IMR-90 (cell line): ENCODE data around the gene ABCB1. TPM values are rescaled to one million over a fixed set of nuclear protein-coding genes. Genes with fewer than 3 reads are reported as not detected.

Experiments used
- ATAC-seq: fragments of 200-7000 bp; cut with Tn5 transposase; 2 replicates; pipeline ENCODE4 v1.9.1; 2020; ENCODE audit warnings: low read depth, mild to moderate bottlenecking, moderate library complexity
- BruUV-seq: library from RNA; stranded (reverse); fragments of 400-500 nt; replicated peaks from 2 replicates; lab custom pipeline; 2021; lab: Mats Ljungman, UMichigan
- CTCF ChIA-PET: fragments of 300-600 bp; formaldehyde crosslinking; extraction: SDS; loops from one replicate; lab custom pipeline; 2021; ENCODE audit warnings: antibody characterized with exemption; lab: Yijun Ruan, JAX
- POLR2A ChIA-PET: fragments of 300-600 bp; sonication (Branson Sonifier 250); formaldehyde crosslinking; loops from one replicate; lab custom pipeline; 2022; ENCODE audit warnings: antibody characterized with exemption; ENCODE audit not compliant: unreplicated experiment; lab: Charles Lee
- DNase-seq: peaks from one replicate; pipeline ENCODE4 v3.0.0; 2013
- H2AFZ ChIP-seq: replicated peaks from 2 replicates; pipeline ENCODE3; 2013; ENCODE audit warnings: low read length, mild to moderate bottlenecking; ENCODE audit not compliant: poor library complexity
- H2AK5ac ChIP-seq: 2 replicates; pipeline ENCODE4 v1.6.1; 2013; ENCODE audit warnings: low read depth, low read length, inconsistent platforms
- H2AK9ac ChIP-seq: replicated peaks from 2 replicates; pipeline ENCODE3; 2013; ENCODE audit warnings: mild to moderate bottlenecking, low read depth, low read length, moderate library complexity; ENCODE audit not compliant: poor library complexity
- H2BK120ac ChIP-seq: 2 replicates; pipeline ENCODE4 v1.6.1; 2013; ENCODE audit warnings: low read depth, low read length, inconsistent platforms
- H2BK15ac ChIP-seq: 3 replicates; pipeline ENCODE4 v1.6.1; 2013; ENCODE audit warnings: low read depth, low read length, inconsistent platforms
- H2BK20ac ChIP-seq: 2 replicates; pipeline ENCODE4 v1.6.1; 2013; ENCODE audit warnings: low read depth, mild to moderate bottlenecking, inconsistent platforms, low read length, moderate library complexity
- H2BK5ac ChIP-seq: 2 replicates; pipeline ENCODE4 v1.6.1; 2013; ENCODE audit warnings: mild to moderate bottlenecking, low read depth, low read length, inconsistent platforms; ENCODE audit not compliant: poor library complexity, severe bottlenecking
- H3K14ac ChIP-seq: replicated peaks from 2 replicates; pipeline ENCODE4 v1.6.1; 2013; ENCODE audit warnings: low read depth, low read length, inconsistent platforms
- H3K18ac ChIP-seq: 2 replicates; pipeline ENCODE4 v1.6.1; 2013; ENCODE audit warnings: low read depth, low read length, control low read depth
- H3K23ac ChIP-seq: 2 replicates; pipeline ENCODE4 v1.6.1; 2013; ENCODE audit warnings: low read depth, low read length, inconsistent platforms
- H3K27ac ChIP-seq: 2 replicates; pipeline ENCODE4 v1.5.1; 2013; ENCODE audit warnings: mild to moderate bottlenecking, control low read depth, low read length; ENCODE audit not compliant: insufficient read depth
- H3K27me3 ChIP-seq: 2 replicates; pipeline ENCODE4 v1.6.1; 2013; ENCODE audit warnings: low read length; ENCODE audit not compliant: control insufficient read depth, insufficient read depth
- H3K36me3 ChIP-seq: 2 replicates; pipeline ENCODE4 v1.6.1; 2013; ENCODE audit warnings: low read length, mixed read lengths; ENCODE audit not compliant: control insufficient read depth, insufficient read depth
- H3K4ac ChIP-seq: 2 replicates; pipeline ENCODE4 v1.6.1; 2013; ENCODE audit warnings: low read depth, low read length, inconsistent platforms
- H3K4me1 ChIP-seq: 2 replicates; pipeline ENCODE4 v1.6.1; 2013; ENCODE audit warnings: low read length, mixed read lengths; ENCODE audit not compliant: control insufficient read depth, insufficient read depth
- H3K4me2 ChIP-seq: 2 replicates; pipeline ENCODE4 v1.6.1; 2013; ENCODE audit warnings: low read depth, mild to moderate bottlenecking, control low read depth, low read length, moderate library complexity
- H3K4me3 ChIP-seq: 2 replicates; pipeline ENCODE4 v1.5.1; 2013; ENCODE audit warnings: low read depth, mild to moderate bottlenecking, control low read depth, low read length, moderate library complexity; ENCODE audit not compliant: insufficient read depth
- H3K56ac ChIP-seq: 2 replicates; pipeline ENCODE4 v1.6.1; 2013; ENCODE audit warnings: low read length, inconsistent platforms; ENCODE audit not compliant: insufficient read depth; ENCODE audit errors: extremely low read depth
- H3K79me1 ChIP-seq, 2 experiments: 2 replicates each; pipeline ENCODE4 v1.6.1; 2013; ENCODE audit warnings: low read length in 2 of 2, inconsistent platforms in 1 of 2, low read depth in 1 of 2
- H3K9ac ChIP-seq: 2 replicates; pipeline ENCODE4 v1.6.1; 2013; ENCODE audit warnings: low read depth, low read length, control low read depth
- H3K9me1 ChIP-seq: 2 replicates; pipeline ENCODE4 v1.6.1; 2013; ENCODE audit warnings: low read length, inconsistent platforms; ENCODE audit not compliant: insufficient read depth
- H3K9me3 ChIP-seq: 2 replicates; pipeline ENCODE4 v1.6.1; 2013; ENCODE audit warnings: low read length; ENCODE audit not compliant: control insufficient read depth, insufficient read depth
- H4K20me1 ChIP-seq: 2 replicates; pipeline ENCODE4 v1.6.1; 2013; ENCODE audit warnings: low read length, inconsistent platforms; ENCODE audit not compliant: insufficient read depth
- H4K5ac ChIP-seq: 2 replicates; pipeline ENCODE4 v1.6.1; 2013; ENCODE audit warnings: mild to moderate bottlenecking, low read depth, low read length, control low read depth
- H4K8ac ChIP-seq, 2 experiments: 2 replicates each; pipeline ENCODE4 v1.6.1; 2013; ENCODE audit warnings: low read depth in 2 of 2, low read length in 2 of 2, control low read depth in 1 of 2, inconsistent platforms in 1 of 2
- H4K91ac ChIP-seq: 2 replicates; pipeline ENCODE4 v1.6.1; 2013; ENCODE audit warnings: low read depth, low read length, inconsistent platforms; ENCODE audit not compliant: insufficient read depth
- BHLHE40 ChIP-seq: fragments of 150-350 bp; IDR thresholded peaks from 2 replicates; pipeline ENCODE4 v1.6.1; 2016; ENCODE audit warnings: mild to moderate bottlenecking, low read depth, low read length
- CEBPB ChIP-seq: IDR thresholded peaks from 2 replicates; pipeline ENCODE4 v1.6.1; 2012; ENCODE audit warnings: low read depth, low read length, improper control_type of control experiment
- CHD1 ChIP-seq: IDR thresholded peaks from 2 replicates; pipeline ENCODE4 v1.6.1; 2012; ENCODE audit warnings: low read depth, low read length, improper control_type of control experiment
- ELK1 ChIP-seq: fragments of 150-350 bp; IDR thresholded peaks from 2 replicates; pipeline ENCODE4 v1.6.1; 2016; ENCODE audit warnings: low read depth, mild to moderate bottlenecking, low read length, moderate library complexity, borderline replicate concordance
- FOS ChIP-seq: fragments of 150-350 bp; IDR thresholded peaks from 2 replicates; pipeline ENCODE4 v1.6.1; 2016; ENCODE audit warnings: low read depth, low read length
- MAFK ChIP-seq: IDR thresholded peaks from 2 replicates; pipeline ENCODE4 v1.6.1; 2012; ENCODE audit warnings: low read depth, low read length, improper control_type of control experiment
- NFE2L2 ChIP-seq: fragments of 150-350 bp; IDR thresholded peaks from 2 replicates; pipeline ENCODE4 v1.6.1; 2016; ENCODE audit warnings: low read depth, mild to moderate bottlenecking, low read length
- RFX5 ChIP-seq: IDR thresholded peaks from 2 replicates; pipeline ENCODE4 v1.8.0; 2012; ENCODE audit warnings: low read depth, mild to moderate bottlenecking, low read length, moderate library complexity
- SMC3 ChIP-seq: fragments of 150-350 bp; IDR thresholded peaks from 2 replicates; pipeline ENCODE4 v1.6.1; 2016; ENCODE audit warnings: low read depth, mild to moderate bottlenecking, antibody characterized with exemption, low read length, moderate library complexity
- WGBS, 2 experiments: methylation state at CpG; one replicate each; pipeline versions ENCODE4 v1.1.5 to v1.1.7; 2013; ENCODE audit warnings: missing lambda C conversion rate in 2 of 2; ENCODE audit not compliant: insufficient read length in 1 of 2; ENCODE audit errors: extremely low coverage in 2 of 2; 5-methylcytosine and 5-hydroxymethylcytosine counted together
- dilution Hi-C: fragments of 300-500 bp; cut with HindIII; formaldehyde crosslinking; loops from one replicate; pipeline ENCODE4 v1.14.3; 2018; ENCODE audit warnings: low sequenced_read_pairs; ENCODE audit not compliant: unreplicated experiment
- in situ Hi-C: fragments of 300-500 bp; cut with MboI; formaldehyde crosslinking; loops from 3 replicates; pipeline ENCODE4 v1.14.3; 2019; ENCODE audit warnings: low sequenced_read_pairs, inconsistent platforms, mixed read lengths
- intact Hi-C: fragments of 100-400 bp; cut with micrococcal nuclease; formaldehyde crosslinking; loops from 2 replicates; pipeline ENCODE4 v1.10.0; 2022
- polyA plus RNA-seq, 3 experiments: library from polyadenylated mRNA; depleted of rRNA; stranded (reverse); fragments of >200 nt; gene quantifications; 2 replicates each; pipeline ENCODE4 v1.2.3, GENCODE V29; 2012; ENCODE audit warnings: low replicate concordance in 1 of 3
- total RNA-seq: library from RNA; depleted of rRNA; stranded (reverse); fragments of >200 nt; gene quantifications from 2 replicates; pipeline ENCODE4 v1.2.3, GENCODE V29; 2012
- TF ChIP-seq, protein P1 (sequence below): conservative IDR thresholded peaks from 2 replicates; pipeline ENCODE4 v1.5.1; 2012; ENCODE audit warnings: mild to moderate bottlenecking, low read depth, low read length, improper control_type of control experiment
- TF ChIP-seq, protein P2 (sequence below): fragments of 150-350 bp; IDR thresholded peaks from 2 replicates; pipeline ENCODE4 v1.6.1; 2017; ENCODE audit warnings: mild to moderate bottlenecking, antibody characterized with exemption, low read length, low read depth

ABCB1 gene
- total and polyA plus RNA-seq, 2 of the 4 experiments (the other 2 are of a cell fraction): 0.80 to 0.90 TPM

- no TSS peak for BruUV-seq
Measured at GRCh38 chr7:87510411-87510875, 90.2 kb downstream of the ABCB1 start.

More at GRCh38 chr7:87510411-87510875, 90.2 kb downstream of the ABCB1 start:
- Histone ChIP-seq H3K36me3 (no peaks in the 10 kb centered on the region), H3K56ac (no peak overlapping the region), H2BK20ac (no peak overlapping the region), H3K4me3 (no peak overlapping the region), H2BK5ac (no peak overlapping the region), H2AK9ac (no peak overlapping the region), H2AK5ac (no peak overlapping the region), H3K18ac (no peak overlapping the region), H3K79me1 (no peaks in the 10 kb centered on the region), H4K20me1 (no peaks in the 10 kb centered on the region), H3K27ac (no peak overlapping the region), H4K91ac (no peak overlapping the region), H3K9me3 (no peaks in the 10 kb centered on the region), H3K4me1 (0 out of 2 replicates have a peak, but pooled peaks cover 1% of the 10 kb centered on the region), H2BK15ac (no peak overlapping the region), H3K14ac (no peak overlapping the region), H4K8ac (no peak overlapping the region), H3K27me3 (peaks cover 2% of the 10 kb centered on the region; the same call in 1 of the 2 replicates), H3K4me2 (no peak overlapping the region), H3K9ac (no peak overlapping the region), H3K4ac (no peak overlapping the region), H3K23ac (no peak overlapping the region), H4K5ac (no peak overlapping the region), H3K9me1 (no peaks in the 10 kb centered on the region), H2BK120ac (no peak overlapping the region), H2AFZ (no peak overlapping the region)
- in situ Hi-C loops: no loop called here
- intact Hi-C loops: loop anchor here (2.0 kb wide), 1 partner anchor 198 kb away; no protein-coding TSS in a partner anchor
- 100% methylated on average over 1 of the region's 1 CpG; no CpG with 5 or more reads in 1 of the 2 experiments for WGBS, 2 experiments
- TF ChIP-seq CEBPB (no peak), NFE2L2 (no peak), ELK1 (no peak), RFX5 (no peak), SMC3 (no peak), MAFK (no peak), BHLHE40 (no peak), FOS (no peak), CHD1 (no peak)
- TF ChIP-seq, protein P1, sequence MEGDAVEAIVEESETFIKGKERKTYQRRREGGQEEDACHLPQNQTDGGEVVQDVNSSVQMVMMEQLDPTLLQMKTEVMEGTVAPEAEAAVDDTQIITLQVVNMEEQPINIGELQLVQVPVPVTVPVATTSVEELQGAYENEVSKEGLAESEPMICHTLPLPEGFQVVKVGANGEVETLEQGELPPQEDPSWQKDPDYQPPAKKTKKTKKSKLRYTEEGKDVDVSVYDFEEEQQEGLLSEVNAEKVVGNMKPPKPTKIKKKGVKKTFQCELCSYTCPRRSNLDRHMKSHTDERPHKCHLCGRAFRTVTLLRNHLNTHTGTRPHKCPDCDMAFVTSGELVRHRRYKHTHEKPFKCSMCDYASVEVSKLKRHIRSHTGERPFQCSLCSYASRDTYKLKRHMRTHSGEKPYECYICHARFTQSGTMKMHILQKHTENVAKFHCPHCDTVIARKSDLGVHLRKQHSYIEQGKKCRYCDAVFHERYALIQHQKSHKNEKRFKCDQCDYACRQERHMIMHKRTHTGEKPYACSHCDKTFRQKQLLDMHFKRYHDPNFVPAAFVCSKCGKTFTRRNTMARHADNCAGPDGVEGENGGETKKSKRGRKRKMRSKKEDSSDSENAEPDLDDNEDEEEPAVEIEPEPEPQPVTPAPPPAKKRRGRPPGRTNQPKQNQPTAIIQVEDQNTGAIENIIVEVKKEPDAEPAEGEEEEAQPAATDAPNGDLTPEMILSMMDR: no peak
- TF ChIP-seq, protein P2, sequence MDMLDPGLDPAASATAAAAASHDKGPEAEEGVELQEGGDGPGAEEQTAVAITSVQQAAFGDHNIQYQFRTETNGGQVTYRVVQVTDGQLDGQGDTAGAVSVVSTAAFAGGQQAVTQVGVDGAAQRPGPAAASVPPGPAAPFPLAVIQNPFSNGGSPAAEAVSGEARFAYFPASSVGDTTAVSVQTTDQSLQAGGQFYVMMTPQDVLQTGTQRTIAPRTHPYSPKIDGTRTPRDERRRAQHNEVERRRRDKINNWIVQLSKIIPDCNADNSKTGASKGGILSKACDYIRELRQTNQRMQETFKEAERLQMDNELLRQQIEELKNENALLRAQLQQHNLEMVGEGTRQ: no peak
- dilution Hi-C loops: no loop called here
- ChIA-PET CTCF (no interaction called here), POLR2A (no interaction called here)
- DNase-seq: no peak
- ATAC-seq: no peak
